Fibroblast of villous mesenchyme (primary cell): ENCODE data around the gene GDPD5. TPM values are rescaled to one million over a fixed set of nuclear protein-coding genes. Genes with fewer than 3 reads are reported as not detected.

ENCODE experiments used
- DNase-seq: peaks from one replicate; pipeline ENCODE4 v3.0.0-alpha.2; 2010; ENCODE audit warnings: low read depth
- H3K4me3 ChIP-seq: 2 replicates; pipeline ENCODE4 v1.5.1; 2011; ENCODE audit warnings: low read depth, mild to moderate bottlenecking, low read length
- CTCF ChIP-seq: IDR thresholded peaks from 2 replicates; pipeline ENCODE4 v1.5.1; 2012; ENCODE audit warnings: low read depth, mild to moderate bottlenecking, low read length; ENCODE audit not compliant: insufficient read depth
- total RNA-seq: library from RNA; depleted of rRNA; stranded (reverse); fragments of >200 nt; gene quantifications from 2 replicates; pipeline ENCODE4 v1.2.3, GENCODE V29; 2012

Gene GDPD5
- total RNA-seq, 1 donor = 9.5 TPM

GRCh38 chr11:75435571-75435925 is 90.2 kb downstream of the GDPD5 start:
- no peak for TF ChIP-seq CTCF
- DNase-seq = no peak
- no peak overlapping the region for H3K4me3 ChIP-seq

DNA sequence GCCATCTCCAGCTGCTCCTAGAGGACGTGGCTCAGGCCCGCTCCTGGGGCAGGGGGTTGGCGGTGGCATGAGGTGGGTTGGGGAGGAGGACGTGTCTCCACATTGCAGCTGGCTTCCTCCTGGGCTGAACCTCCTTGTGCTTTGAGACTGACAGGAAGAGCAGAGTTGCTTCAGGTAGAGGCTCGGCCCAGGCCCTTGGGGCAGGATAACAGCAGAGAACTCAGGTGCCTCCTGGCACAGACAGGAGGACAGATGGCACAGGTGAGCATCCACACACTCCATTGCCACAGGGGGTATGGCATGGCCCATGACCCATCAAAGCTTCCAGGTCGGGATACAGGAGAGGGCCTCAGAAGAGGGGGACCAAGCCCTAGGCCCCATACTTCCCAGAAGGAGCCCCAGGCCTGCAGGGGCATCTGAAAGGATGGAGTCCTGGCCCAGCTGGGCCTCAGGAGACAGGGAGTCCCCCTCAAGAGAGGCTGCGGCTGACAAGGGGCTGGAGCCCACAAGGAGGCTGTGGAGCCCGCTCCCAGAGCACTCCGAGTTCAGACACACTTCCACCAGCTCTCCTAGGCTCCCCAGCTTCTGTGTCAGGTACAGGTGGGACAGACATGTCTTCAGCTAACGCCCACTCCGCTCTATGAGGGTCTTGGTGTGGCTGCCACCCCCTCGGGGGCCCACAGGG is 90.7 kb downstream of the GDPD5 start:
- no peak for TF ChIP-seq CTCF
- no peak overlapping the region for H3K4me3 ChIP-seq
- DNase-seq = no peak

DNA sequence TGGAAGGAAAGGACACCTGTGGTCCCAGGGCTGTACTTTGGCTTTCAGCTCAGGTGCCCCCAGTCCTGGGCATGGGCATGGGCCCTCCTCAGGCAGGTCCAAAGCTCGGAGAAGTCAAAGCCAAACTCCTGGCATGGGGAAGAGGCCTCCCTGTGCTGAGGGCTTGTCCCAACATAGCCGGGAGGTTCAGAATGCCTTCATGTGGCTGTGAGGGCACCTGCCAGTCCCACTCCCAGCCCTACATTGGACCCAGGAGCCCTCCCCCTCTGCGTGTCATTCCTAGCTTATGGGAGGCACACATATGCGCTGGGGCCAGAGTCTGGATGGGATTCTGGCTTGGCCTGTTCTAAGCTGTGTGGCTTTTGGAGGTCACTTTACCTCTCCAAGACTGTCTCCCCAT is 91.7 kb downstream of the GDPD5 start:
- DNase-seq = no peak
- no peak overlapping the region for H3K4me3 ChIP-seq
- TF ChIP-seq CTCF = no peak

DNA sequence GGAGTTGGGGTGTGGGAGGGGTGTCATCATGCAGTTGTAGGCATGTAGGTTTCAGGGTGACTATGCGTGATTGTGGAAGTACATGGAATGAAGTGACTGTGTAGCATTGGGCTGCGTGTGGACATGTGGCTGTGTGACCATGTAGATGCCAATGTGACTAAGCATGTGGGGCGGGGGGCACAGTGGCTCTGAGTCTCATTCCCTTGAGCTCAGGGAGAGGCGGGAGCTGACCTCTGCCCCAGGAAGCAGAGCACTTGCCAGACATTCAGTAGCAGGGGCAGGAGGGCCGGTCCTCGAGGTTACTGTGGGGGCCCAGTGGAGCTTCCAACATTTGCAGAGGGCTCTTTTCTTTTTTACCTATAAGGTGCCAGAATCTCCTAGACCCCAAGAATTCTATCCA is 92.3 kb downstream of the GDPD5 start:
- TF ChIP-seq CTCF = no peak
- no peak for DNase-seq
- no peak overlapping the region for H3K4me3 ChIP-seq

DNA sequence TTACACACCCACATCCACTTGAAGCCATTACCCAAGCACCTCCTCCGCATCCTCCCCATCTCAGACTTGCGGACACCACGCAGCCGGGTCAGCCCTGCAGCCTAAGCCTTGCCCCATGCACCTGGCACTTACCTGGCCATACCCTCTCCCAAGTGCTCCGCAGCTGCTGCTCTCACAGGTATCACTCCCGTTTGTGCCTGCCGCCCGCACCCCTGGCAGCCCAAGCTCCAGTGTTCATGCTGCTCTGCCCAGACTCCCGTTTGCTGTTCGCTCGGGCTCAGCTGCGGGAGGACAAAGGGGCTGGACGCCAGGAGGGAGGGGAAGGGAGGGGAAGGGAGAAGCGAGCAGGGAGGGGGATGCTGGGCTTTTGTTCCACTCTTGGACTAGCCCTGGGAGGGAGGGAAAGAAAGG is 92.8 kb downstream of the GDPD5 start, which contains the start of gene KLHL35:
TSS of gene KLHL35 (minus strand) at position 293 of the 411 bp plus-strand sequence. CDS start 2,574 bp downstream, outside the sequence.
- no peak for TF ChIP-seq CTCF
- DNase-seq = no peak
- H3K4me3 ChIP-seq = no peak within 1 kb of the TSS

DNA sequence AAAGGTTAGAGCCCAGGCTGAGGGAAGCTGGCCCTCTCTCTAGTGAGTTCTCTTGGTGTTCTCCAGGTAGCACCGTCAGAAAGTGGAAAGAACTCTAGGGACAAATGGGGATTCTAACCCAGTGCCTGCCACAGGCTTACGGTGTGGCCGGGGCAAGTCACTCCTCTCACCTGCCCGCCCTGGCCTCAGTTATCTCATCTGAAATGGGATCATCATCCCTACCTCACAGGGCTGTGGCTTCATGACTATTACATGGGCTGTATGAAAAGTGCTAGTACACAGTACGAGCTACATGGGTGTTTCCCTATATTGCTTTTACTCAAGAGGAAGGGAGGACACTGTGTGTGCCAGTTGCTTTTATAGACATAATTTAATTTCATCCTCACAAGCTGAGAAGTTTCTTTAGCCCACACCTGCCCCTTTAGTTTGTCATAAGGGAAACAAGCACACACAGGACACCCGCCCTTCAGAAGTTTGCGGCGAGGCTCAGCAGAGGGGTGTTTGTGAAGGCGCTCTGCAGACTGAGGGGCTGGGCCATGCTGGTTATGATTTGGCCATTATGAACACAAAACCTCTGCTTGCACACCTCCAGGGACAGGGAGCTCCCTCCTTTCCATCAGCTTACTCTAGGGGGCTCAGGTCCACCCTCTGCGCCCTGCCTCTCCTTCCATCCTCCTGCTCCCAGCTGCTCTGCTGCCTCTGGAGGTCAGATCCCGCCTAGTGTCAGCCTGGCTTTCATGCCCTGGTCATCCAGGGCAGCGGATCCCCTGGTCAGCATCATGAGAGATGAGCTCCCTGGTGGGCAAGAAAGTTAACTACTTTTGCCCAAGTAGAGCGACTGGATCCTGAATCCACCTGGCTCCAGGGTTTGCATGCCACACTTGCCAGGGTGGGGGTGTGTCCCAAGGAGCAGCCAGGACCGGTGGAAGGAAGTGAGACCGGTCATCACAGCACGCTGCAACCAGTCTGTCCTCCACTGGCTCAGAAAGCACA is 93.9 kb downstream of the GDPD5 start:
- DNase-seq = no peak

More for the DNA sequence above, 93.9 kb downstream of the GDPD5 start:
- no peak for TF ChIP-seq CTCF
- no peak overlapping the region for H3K4me3 ChIP-seq
